NCI-H1694 treated with DMSO at 0.1 percent for 48 hours (cell line): ENCODE results near the gene TOLLIP.
A peak's percentile ranks its signal among the peaks of the same experiment; 100 is the strongest.

ENCODE experiments used
- DNase-seq: peaks from one replicate; lab custom pipeline; 2025; lab: John Stamatoyannopoulos, UW

The TOLLIP gene

DNA sequence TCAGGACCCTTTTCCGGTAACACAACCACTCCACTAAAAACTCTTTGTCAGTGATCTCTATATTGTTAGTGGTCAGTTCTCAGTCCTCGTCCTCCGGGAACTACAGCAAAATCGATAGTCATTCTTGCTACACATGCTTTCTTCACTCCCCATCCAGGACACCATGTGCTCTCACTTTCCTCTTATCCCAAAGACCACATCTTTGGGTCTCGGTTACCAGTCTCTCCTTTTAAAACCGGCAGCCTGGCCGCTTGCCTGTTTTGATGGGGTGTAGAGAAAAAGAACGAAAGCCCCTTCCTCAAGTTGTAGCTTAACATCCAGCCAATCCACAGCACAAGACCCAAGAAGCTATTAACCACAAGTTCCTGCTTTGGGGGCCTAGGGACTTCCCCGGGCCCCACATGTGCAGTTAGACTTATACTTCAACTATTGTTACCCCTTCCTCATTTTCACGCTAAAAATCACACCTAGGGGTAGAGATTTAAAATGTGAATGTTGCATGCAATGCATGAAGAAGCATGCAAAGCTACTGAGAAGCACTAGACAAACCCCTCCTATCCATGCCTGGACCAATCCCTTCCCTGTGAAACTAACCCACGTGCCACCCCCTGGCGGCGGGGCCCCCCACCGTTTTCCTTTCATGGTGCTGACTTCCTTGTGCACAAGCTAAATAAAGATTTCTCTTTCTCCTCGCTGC is 1.5 kb upstream of the TOLLIP start:
- no peak for DNase-seq

GRCh38 chr11:1310318-1310687 is 871 bp upstream of the TOLLIP start:
- no peak for DNase-seq

GRCh38 chr11:1308743-1309497 is 512 bp downstream of the TOLLIP start:
- DNase-seq: no peak

DNA sequence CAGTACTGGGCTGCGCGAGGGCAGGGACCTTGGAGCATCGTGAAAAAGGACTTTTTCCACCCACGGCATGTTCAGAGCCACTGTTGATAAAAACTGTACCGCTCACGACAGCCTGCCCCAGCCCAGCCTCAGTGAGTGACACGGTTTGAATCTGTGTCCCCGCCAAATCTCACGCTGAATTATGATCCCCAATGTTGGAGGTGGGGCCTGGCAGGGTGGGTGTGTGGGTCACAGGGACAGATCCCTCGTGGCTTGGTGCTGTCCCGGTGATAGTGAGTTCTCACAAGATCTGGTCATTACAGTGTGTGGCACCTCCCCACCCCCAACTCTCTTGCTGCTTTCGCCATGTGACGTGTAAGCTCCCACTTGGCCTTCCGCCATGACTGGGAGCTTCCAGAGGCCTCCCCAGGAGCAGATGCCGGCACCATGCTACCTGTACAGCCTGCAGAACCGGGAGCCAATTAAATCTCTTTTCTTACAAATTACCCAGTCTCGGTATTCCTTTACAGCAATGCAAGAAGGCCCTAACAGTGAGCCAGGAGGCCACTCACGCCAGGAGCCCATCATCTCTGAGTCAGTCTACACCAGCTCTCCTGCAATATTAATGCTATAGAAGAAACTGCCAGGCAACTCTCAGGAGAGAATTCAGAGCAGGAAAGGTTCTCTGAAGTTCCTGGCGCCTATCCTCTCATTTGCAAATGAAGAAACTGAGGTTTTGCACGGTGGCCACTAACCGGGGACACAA is 1.3 kb downstream of the TOLLIP start:
- no peak for DNase-seq

- no peak for DNase-seq
Observed at GRCh38 chr11:1307163-1307870, 2.1 kb downstream of the TOLLIP start.

- DNase-seq: no peak
Observed at GRCh38 chr11:1306186-1307162, 3.0 kb downstream of the TOLLIP start.

GRCh38 chr11:1305501-1306056 is 3.9 kb downstream of the TOLLIP start:
- no peak for DNase-seq

DNA sequence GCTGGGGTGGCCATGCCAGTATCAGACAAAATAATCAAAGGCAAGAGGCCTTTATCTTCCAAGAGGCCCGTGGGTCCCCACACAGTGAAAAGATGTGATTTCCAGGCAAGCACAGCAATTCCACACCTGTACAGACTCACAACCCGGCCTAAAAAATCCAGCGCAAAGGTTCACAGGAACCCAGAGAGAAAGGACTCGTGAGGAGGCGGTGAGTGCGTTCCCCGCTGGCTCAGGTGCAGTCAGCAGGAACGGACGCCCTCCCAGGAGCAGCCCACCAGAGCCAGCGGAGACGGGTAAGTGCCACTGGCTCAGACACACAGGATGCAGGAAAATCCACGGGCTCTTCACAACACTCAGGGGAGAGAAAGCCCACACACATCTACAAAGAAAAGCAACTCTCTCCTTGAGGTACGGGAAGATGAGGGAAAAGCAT is 4.4 kb downstream of the TOLLIP start:
- no peak for DNase-seq

DNA sequence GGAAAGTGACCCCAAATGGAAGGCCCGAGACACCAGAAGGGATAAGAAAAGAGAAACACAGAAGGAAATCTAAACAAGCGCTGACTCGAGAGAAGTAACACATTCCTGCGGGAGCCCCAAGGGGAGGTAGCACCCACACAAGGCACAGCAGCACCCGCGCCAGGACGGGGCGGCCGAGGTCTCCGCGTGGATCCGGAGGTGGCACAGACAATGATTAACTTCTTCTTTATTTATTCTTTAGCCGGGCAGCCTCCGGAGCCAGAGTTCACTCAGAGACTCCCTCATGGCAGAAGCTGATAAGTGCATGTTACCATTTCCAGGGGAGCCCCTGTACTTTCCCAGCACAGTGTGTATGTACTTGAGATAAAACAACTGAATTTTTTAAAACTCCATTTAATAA is 5.1 kb downstream of the TOLLIP start:
- no peak for DNase-seq

DNA sequence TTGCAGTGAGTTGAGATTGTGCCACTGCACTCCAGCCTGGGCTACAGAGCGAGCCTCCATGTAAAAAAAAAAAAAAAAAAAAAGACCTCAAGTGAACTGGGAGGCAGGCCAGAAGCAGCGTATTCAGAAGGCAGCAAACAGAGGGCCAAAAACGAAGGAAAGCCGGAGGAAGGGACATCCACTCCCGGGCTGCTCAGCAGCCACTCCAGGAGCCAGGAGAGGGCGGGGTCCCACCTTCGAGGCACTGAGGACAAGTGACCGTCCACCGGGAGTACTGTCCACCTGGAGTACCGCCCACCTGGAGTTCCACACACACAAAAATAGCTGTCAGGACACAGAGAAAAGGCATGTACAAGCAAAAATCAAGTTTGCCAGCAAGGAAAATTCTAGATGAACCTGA is 5.5 kb downstream of the TOLLIP start:
- DNase-seq: no peak

GRCh38 chr11:1303126-1303821 is 6.2 kb downstream of the TOLLIP start:
- DNase-seq: peak; percentile 7

- no peak for DNase-seq
Observed at GRCh38 chr11:1302461-1303125, 6.8 kb downstream of the TOLLIP start.

- DNase-seq: no peak
Observed at GRCh38 chr11:1302041-1302460, 7.4 kb downstream of the TOLLIP start.

DNA sequence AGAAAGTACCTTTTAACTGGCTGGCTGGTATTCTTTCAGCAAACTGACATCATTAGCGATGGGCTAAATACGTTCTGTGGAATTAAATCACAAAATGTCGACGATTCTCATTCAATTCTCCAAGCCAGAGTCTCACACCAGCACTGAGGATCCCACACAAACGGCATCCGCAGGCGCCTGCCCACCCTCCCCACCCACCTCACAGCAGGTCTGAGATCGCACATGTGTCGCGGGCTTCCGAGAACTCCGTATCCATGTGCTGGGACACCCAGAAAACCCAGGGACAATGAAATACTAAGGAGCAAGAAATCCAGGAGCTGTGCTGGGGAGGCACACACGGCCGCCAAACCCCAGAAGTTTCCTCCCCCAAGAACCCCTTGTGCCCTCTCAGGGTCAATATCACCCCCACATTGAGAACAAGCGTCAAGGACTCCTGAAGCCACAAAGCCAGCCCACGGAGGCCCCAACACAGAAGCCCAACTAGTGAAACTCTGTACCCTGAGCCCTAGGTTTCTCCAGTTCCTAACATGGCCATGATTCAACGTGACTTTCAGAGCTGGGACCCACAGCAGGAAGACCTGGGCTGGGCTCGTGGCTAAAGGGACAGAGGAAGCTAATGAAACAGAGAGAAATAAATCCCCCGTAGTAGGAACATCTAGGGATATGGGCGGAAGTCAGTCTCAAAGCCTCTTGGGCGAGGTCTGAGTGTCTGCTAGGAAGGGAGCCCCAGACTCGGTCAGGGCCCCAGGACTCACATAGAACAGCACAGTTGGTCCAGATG is 8.0 kb downstream of the TOLLIP start:
- DNase-seq: no peak

GRCh38 chr11:1300569-1301187 is 8.8 kb downstream of the TOLLIP start:
- no peak for DNase-seq

GRCh38 chr11:1300121-1300520 is 9.3 kb downstream of the TOLLIP start:
- no peak for DNase-seq

DNA sequence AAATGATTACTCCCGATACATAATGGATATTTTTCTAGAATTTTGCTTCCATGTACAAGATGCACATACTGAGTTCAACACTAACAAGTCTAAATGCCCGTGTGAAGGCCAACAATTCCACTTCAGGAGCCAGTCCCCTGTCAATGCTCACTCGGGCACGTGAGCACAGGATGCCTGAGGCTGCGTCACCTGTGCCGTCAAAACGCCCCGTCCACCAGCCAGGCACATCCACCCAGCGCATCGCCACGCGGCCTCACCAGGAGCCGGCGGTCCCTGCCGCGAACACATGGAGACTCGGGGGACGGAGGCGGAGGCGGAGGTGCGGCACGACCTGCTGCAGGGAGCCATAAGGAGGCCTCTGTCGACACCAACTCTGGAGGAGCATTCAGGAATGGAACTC is 9.8 kb downstream of the TOLLIP start:
- DNase-seq: no peak
